AG04450 (cell line): Measurements from ENCODE around the gene TMEM170A. TPM values are rescaled to one million over a fixed set of nuclear protein-coding genes. Genes with fewer than 3 reads are reported as not detected.

ENCODE experiments used
- CTCF ChIA-PET: fragments of 300-600, 350-600 bp; formaldehyde crosslinking; extraction: SDS; loops from one replicate; lab custom pipeline; 2022; ENCODE audit warnings: antibody characterized with exemption, inconsistent platforms; lab: Charles Lee
- POLR2A ChIA-PET: fragments of 350-600 bp; formaldehyde crosslinking; extraction: SDS; loops from one replicate; lab custom pipeline; 2021; ENCODE audit warnings: antibody characterized with exemption, inconsistent platforms; lab: Yijun Ruan, JAX
- DNase-seq: peaks from one replicate; pipeline ENCODE4 v3.0.0-alpha.2; 2011; ENCODE audit warnings: low read depth, low spot score
- H3K27ac ChIP-seq: one replicate; pipeline ENCODE4 v1.5.1; 2012; ENCODE audit warnings: low read depth, low read length, control low read depth
- H3K27me3 ChIP-seq: one replicate; pipeline ENCODE4 v1.6.0; 2012; ENCODE audit warnings: low read length; ENCODE audit not compliant: control insufficient read depth, insufficient read depth
- H3K4me3 ChIP-seq: 2 replicates; pipeline ENCODE4 v1.5.1; 2011; ENCODE audit warnings: mild to moderate bottlenecking, low read depth, low read length, control low read depth
- H3K9me3 ChIP-seq: 2 replicates; pipeline ENCODE4 v1.5.1; 2012; ENCODE audit warnings: low read length; ENCODE audit not compliant: control insufficient read depth, insufficient read depth
- CTCF ChIP-seq: IDR thresholded peaks from 2 replicates; pipeline ENCODE4 v1.5.1; 2011; ENCODE audit warnings: low read depth, low read length, control low read depth, inconsistent platforms
- polyA plus RNA-seq: library from polyadenylated mRNA; depleted of rRNA; stranded (reverse); fragments of >200 nt; gene quantifications from 2 replicates; pipeline ENCODE4 v1.2.3, GENCODE V29; 2011

The TMEM170A gene
- polyA plus RNA-seq, 1 experiment = 13.3 TPM

- DNase-seq = no peak
- peaks cover 14% of the 10 kb centered on the region for H3K27me3 ChIP-seq
- no peaks in the 10 kb centered on the region; the same call in 1 of the 2 replicates for H3K9me3 ChIP-seq
- ChIA-PET POLR2A (interaction anchor here (0.6 to 0.9 kb wide), 2 partner anchors 13 to 22 kb away, joined by 3 to 4 read pairs; no protein-coding TSS in a partner anchor), CTCF (interaction anchor here (0.5 to 1.9 kb wide), 5 partner anchors 22 to 269 kb away, joined by 3 to 7 read pairs (median 4); no protein-coding TSS in a partner anchor)
- H3K4me3 ChIP-seq = peak within 1 kb of the TSS; percentile 41
- no peak for TF ChIP-seq CTCF
- H3K27ac ChIP-seq = no peak within 1 kb of the TSS
Observed at GRCh38 chr16:75495076-75495674, 30.7 kb upstream of the TMEM170A start, which contains the start of gene CHST6. Gene CHST6 (minus strand): TSS chr16:75495441. CDS start chr16:75479828, 15,613 bp downstream.

- no peak for TF ChIP-seq CTCF
- no peak for DNase-seq
- Histone ChIP-seq H3K9me3 (no peaks in the 10 kb centered on the region; the same call in 1 of the 2 replicates), H3K27ac (no peak overlapping the region), H3K27me3 (peaks cover 14% of the 10 kb centered on the region), H3K4me3 (peak overlapping the region; percentile 41)
- ChIA-PET CTCF (interaction anchor here (0.5 to 1.9 kb wide), 5 partner anchors 22 to 269 kb away, joined by 3 to 7 read pairs (median 4); no protein-coding TSS in a partner anchor), POLR2A (interaction anchor here (0.6 to 0.9 kb wide), 2 partner anchors 13 to 23 kb away, joined by 3 to 4 read pairs; no protein-coding TSS in a partner anchor)
Observed at GRCh38 chr16:75494661-75495075, 30.2 kb upstream of the TMEM170A start.

GRCh38 chr16:75494184-75494583 is 29.7 kb upstream of the TMEM170A start:
- peaks cover 14% of the 10 kb centered on the region for H3K27me3 ChIP-seq
- ChIA-PET CTCF (interaction anchor here (0.5 to 1.9 kb wide), 2 partner anchors 23 to 28 kb away, joined by 3 to 7 read pairs; no protein-coding TSS in a partner anchor), POLR2A (no interaction called here)
- no peak for TF ChIP-seq CTCF
- no peak overlapping the region for H3K27ac ChIP-seq
- no peak overlapping the region for H3K4me3 ChIP-seq
- no peaks in the 10 kb centered on the region; the same call in 1 of the 2 replicates for H3K9me3 ChIP-seq
- no peak for DNase-seq

- TF ChIP-seq CTCF = no peak
- ChIA-PET CTCF (interaction anchor here (1.4 kb wide), 1 partner anchor 27 kb away, joined by 4 read pairs; the partner anchor contains the start of gene TMEM170A), POLR2A (no interaction called here)
- DNase-seq = no peak
- Histone ChIP-seq H3K27me3 (peaks cover 14% of the 10 kb centered on the region), H3K27ac (no peak overlapping the region), H3K9me3 (no peaks in the 10 kb centered on the region; the same call in 1 of the 2 replicates), H3K4me3 (no peak overlapping the region)
Observed at GRCh38 chr16:75491876-75492275, 27.4 kb upstream of the TMEM170A start.

- no peak for TF ChIP-seq CTCF
- no peak overlapping the region for H3K27ac ChIP-seq
- H3K4me3 ChIP-seq = no peak overlapping the region
- no peak for DNase-seq
- CTCF ChIA-PET = interaction anchor here (0.7 to 1.9 kb wide), 3 partner anchors 17 to 279 kb away, joined by 4 to 7 read pairs (median 5); no protein-coding TSS in a partner anchor
- no peaks in the 10 kb centered on the region for H3K9me3 ChIP-seq
- peaks cover 4% of the 10 kb centered on the region for H3K27me3 ChIP-seq
- POLR2A ChIA-PET = interaction anchor here (0.6 kb wide), 1 partner anchor 144 kb away, joined by 4 read pairs; no protein-coding TSS in a partner anchor
Observed at GRCh38 chr16:75488322-75488721, 23.8 kb upstream of the TMEM170A start.
